NB4 (cell line): ENCODE data around the gene CAVIN1.

Source experiments
- TF ChIP-seq, protein P1 (sequence below): IDR thresholded peaks from one replicate; pipeline ENCODE4 v1.5.1; 2012; ENCODE audit warnings: low read depth, low read length
- TF ChIP-seq, protein P2 (sequence below): IDR thresholded peaks from 2 replicates; pipeline ENCODE4 v1.6.1; 2011; ENCODE audit warnings: low read depth, low read length

DNA sequence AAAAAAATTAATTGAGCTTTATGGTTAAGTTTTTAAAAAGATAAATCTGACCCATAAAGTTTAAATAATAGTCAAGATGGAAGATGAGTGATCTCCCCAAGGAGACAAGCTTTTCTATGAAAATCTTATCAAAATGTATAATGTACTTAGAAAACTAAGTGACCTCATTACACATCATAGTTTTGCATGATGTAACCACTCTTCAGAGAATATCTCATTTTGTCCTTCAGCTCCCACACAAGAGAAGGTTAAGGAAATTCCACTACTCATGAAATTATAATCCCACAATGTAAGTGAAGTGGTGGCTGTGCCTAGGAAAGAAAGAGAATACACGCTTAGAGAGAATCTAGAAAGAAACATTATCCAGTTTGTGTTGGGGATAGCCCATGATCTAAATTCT, 49.2 kb downstream of the CAVIN1 start:
- TF ChIP-seq, protein P1, sequence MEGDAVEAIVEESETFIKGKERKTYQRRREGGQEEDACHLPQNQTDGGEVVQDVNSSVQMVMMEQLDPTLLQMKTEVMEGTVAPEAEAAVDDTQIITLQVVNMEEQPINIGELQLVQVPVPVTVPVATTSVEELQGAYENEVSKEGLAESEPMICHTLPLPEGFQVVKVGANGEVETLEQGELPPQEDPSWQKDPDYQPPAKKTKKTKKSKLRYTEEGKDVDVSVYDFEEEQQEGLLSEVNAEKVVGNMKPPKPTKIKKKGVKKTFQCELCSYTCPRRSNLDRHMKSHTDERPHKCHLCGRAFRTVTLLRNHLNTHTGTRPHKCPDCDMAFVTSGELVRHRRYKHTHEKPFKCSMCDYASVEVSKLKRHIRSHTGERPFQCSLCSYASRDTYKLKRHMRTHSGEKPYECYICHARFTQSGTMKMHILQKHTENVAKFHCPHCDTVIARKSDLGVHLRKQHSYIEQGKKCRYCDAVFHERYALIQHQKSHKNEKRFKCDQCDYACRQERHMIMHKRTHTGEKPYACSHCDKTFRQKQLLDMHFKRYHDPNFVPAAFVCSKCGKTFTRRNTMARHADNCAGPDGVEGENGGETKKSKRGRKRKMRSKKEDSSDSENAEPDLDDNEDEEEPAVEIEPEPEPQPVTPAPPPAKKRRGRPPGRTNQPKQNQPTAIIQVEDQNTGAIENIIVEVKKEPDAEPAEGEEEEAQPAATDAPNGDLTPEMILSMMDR, result no peak
- TF ChIP-seq, protein P2, sequence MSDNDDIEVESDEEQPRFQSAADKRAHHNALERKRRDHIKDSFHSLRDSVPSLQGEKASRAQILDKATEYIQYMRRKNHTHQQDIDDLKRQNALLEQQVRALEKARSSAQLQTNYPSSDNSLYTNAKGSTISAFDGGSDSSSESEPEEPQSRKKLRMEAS, result no peak
